Muscle of arm (tissue), 12 donors: Measurements from ENCODE around the gene CCZ1. TPM values are rescaled to one million over a fixed set of nuclear protein-coding genes. Genes with fewer than 3 reads are reported as not detected.
"Not testable (repeated sequence)": the region's sequence is repeated elsewhere in the genome, so short reads cannot be mapped to it uniquely, and the experiment has no call there.

ENCODE experiments used
- DNase-seq: peaks from one replicate; pipeline ENCODE4 v3.0.0-alpha.2; 2013
- polyA plus RNA-seq, 12 donors: library from polyadenylated mRNA; unstranded; fragments of 120-200 nt; gene quantifications; one replicate each; pipeline ENCODE4 v1.2.1, GENCODE V29; 2013; ENCODE audit not compliant: insufficient read length in 12 of 12

Gene CCZ1
- polyA plus RNA-seq, 12 donors = 50.2 to 69.5 (median 63.0) TPM; not detected in 1

DNA sequence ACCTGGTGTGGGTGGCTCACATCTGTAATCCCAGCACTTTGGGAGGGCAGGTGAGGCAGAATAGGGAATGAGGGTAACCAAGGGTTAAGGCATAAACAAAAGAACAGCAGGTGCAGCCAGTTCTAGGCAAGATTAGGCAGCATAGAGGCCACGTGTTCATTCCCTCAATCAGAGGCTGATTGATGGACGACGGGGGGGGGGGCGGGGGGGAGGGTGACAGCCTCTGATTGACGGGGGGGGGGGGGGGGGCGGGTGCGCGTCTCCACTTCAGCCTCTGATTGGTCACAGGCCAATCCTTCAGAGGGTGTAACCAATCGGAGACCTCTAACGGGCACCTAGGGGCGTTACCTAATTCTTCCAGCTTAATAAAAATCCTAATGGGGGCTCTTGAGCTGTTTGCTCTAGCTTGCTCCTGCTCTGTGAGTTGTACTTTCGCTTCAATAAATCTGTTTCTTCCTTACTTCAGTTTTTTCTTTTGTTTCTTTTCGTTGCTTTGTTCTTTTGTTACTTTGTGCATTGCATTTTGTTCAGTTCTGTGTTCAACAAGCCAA is 1.1 kb upstream of the CCZ1 start:
- not testable (repeated sequence) for DNase-seq

- not testable (repeated sequence) for DNase-seq
Measured at GRCh38 chr7:5903002-5903401, 4.5 kb downstream of the CCZ1 start.

DNA sequence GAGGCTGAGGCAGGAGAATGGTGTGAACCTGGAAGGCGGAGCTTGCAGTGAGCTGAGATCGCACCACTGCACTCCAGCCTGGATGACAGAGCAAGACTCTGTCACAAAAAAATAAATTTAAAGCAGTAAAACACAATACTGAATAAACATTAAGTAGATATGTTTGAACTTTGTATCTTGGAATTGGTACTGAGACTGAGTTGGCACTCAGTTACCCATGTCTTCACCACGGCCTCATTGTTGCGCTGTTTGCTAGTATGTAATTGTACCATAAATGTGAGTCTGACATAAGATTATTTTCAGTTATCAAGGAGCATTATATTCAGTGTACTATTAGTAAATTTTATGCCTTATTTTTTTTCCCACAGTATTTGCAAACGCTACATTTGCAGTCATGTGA is 6.2 kb downstream of the CCZ1 start:
- not testable (repeated sequence) for DNase-seq

- DNase-seq = not testable (repeated sequence)
Measured at GRCh38 chr7:5908835-5909234, 10.3 kb downstream of the CCZ1 start.

- DNase-seq = not testable (repeated sequence)
Measured at GRCh38 chr7:5916529-5916928, 18.0 kb downstream of the CCZ1 start.

DNA sequence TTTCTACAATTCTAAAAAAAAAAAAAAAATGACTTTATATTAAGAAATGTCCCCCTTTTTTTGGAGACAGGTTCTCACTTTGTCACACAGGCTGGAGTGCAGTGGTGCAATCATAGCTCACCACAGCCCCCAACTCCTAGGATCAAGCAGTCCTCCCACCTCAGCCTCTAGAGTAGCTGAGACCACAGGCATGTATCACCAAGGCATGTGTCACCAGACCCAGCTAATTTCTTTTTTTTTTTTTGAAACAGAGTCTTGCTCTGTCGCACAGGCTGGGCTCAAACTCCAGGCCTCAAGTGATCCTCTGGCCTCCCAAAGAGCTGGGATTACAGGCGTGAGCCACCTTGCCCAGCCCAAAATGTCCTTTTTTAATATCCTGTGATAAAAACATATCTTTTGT is 25.6 kb downstream of the CCZ1 start:
- not testable (repeated sequence) for DNase-seq

DNA sequence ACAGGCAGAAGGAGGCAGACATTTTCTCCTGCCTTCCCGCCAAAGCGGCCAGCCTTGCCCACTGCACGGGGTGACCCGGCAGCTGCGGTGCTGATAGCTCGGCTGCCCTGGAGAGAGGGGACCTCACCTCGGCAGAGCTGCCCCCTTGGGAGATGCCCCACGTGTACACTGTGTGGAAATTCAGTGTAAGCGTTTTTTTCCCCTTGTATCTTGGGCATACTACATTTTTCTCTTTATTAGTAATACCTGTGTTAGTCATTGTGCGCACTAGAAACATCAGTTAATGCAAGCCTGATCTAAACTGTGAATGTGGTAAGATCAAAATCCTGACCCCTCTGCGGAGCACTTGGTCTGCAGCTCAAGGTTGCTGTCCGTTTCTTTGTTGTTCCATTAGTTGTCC is 26.1 kb downstream of the CCZ1 start:
- not testable (repeated sequence) for DNase-seq

DNA sequence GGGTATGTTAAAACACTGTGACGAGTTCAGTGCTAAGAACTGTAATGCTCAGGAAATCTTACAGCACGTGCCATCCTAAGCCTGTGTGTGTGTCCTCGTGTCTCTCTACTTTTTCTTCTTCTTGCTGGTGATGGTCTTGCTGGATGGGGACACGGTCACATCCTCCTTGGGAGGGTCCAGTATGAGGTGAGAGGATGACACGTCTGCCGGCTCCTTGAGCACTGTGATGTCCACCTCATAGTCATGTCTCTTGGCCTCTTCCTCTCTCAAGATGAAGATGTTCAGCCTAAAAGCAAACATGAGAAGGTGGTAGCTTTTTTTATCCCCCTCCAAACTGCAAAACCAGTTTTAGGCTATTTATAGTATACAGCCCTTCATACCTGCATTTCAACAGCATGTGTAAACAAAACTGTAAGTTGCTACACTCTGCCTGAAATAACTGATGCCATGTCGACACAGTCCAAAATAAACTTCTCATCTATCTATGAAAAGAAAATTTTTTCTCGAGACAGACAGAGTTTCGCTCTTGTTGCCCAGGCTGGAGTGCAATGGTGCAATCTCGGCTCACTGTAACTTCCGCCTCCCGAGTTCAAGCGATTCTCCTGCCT is 27.8 kb downstream of the CCZ1 start:
- not testable (repeated sequence) for DNase-seq

GRCh38 chr7:5930290-5930689 is 31.8 kb downstream of the CCZ1 start:
- DNase-seq = not testable (repeated sequence)

- not testable (repeated sequence) for DNase-seq
Measured at GRCh38 chr7:5931250-5931649, 32.7 kb downstream of the CCZ1 start.

- DNase-seq = peak; percentile 2
Measured at GRCh38 chr7:5931905-5932644, 33.5 kb downstream of the CCZ1 start.

DNA sequence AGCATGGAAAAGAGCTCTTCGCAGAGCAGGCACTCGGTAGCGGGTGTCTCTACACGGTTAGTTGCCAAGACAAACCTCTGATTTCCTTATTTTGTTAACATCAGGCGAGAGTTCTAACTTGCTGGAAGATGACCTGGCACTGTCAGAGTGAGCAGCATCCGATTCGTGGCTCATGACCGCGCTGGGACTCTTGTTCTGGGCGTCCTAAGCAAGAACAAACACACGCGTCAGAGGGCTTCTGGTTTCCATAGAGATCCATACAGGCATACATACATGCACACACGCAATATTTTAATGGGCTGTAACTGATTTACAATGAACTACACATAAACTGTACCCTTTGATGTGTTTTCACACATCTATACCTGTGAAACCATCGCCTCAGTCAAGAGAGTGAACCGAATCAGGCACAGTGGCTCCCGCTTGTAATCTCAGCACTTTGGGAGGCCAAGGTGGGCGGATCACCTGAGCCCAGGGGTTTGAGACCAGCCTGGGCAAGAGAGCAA is 36.5 kb downstream of the CCZ1 start:
- not testable (repeated sequence) for DNase-seq

GRCh38 chr7:5963205-5963604 is 64.7 kb downstream of the CCZ1 start:
- DNase-seq = not testable (repeated sequence)

- DNase-seq = not testable (repeated sequence)
Measured at GRCh38 chr7:5963810-5964209, 65.3 kb downstream of the CCZ1 start.

GRCh38 chr7:5970347-5970911 is 71.9 kb downstream of the CCZ1 start, which contains the start of gene RSPH10B:
Gene RSPH10B (minus strand): TSS chr7:5970689. CDS start chr7:5967116, 3,573 bp downstream.
- not testable (repeated sequence) for DNase-seq

GRCh38 chr7:5973580-5973979 is 75.0 kb downstream of the CCZ1 start:
- not testable (repeated sequence) for DNase-seq

Other genes with a start within 250 kb of the CCZ1 start
- 10 to 100 TPM; 27.1 to 73.9 (median 30.2) TPM for gene RNF216, start 117.1 kb upstream of the CCZ1 start, polyA plus RNA-seq
- under 1 TPM in 1 of 12 donors, not detected in 11; 0.77 TPM for gene OCM, start 17.9 kb upstream of the CCZ1 start, polyA plus RNA-seq
- gene RSPH10B, start 72.0 kb downstream of the CCZ1 start, polyA plus RNA-seq = under 1 TPM in 9 of 12 donors, not detected in 3; 0.23 to 0.72 (median 0.48) TPM
- gene PMS2, start 110.3 kb downstream of the CCZ1 start, polyA plus RNA-seq = 10 to 100 TPM in 10 of 12 donors, 1 to 10 TPM in 1, not detected in 1; 8.9 to 19.1 (median 11.4) TPM
- 10 to 100 TPM in 11 of 12 donors, not detected in 1; 20.6 to 42.3 (median 28.2) TPM for gene AIMP2, start 110.5 kb downstream of the CCZ1 start, polyA plus RNA-seq
- gene ANKRD61, start 132.6 kb downstream of the CCZ1 start, polyA plus RNA-seq = 1 to 10 TPM in 5 of 12 donors, under 1 TPM in 5, not detected in 2; 0.31 to 2.5 (median 0.97) TPM
- gene EIF2AK1, start 160.4 kb downstream of the CCZ1 start, polyA plus RNA-seq = 100 to 1,000 TPM in 1 of 12 donors, 10 to 100 TPM in 10, not detected in 1; 38.6 to 103 (median 59.8) TPM
- 10 to 100 TPM in 5 of 12 donors, 1 to 10 TPM in 6, not detected in 1; 7.6 to 15.9 (median 9.8) TPM for gene USP42, start 206.2 kb downstream of the CCZ1 start, polyA plus RNA-seq